ENCODE results near the gene HNRNPH1.

The HNRNPH1 gene

GRCh38 chr5:179585941-179586401, 37.5 kb downstream of the HNRNPH1 start:
- TF ChIP-seq, protein P1, sequence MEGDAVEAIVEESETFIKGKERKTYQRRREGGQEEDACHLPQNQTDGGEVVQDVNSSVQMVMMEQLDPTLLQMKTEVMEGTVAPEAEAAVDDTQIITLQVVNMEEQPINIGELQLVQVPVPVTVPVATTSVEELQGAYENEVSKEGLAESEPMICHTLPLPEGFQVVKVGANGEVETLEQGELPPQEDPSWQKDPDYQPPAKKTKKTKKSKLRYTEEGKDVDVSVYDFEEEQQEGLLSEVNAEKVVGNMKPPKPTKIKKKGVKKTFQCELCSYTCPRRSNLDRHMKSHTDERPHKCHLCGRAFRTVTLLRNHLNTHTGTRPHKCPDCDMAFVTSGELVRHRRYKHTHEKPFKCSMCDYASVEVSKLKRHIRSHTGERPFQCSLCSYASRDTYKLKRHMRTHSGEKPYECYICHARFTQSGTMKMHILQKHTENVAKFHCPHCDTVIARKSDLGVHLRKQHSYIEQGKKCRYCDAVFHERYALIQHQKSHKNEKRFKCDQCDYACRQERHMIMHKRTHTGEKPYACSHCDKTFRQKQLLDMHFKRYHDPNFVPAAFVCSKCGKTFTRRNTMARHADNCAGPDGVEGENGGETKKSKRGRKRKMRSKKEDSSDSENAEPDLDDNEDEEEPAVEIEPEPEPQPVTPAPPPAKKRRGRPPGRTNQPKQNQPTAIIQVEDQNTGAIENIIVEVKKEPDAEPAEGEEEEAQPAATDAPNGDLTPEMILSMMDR (IDR thresholded peaks at IDR 0.05; ENCODE audit: low read depth, low read length, missing control alignments), result no peak
- no peak overlapping the region for H3K4me3 ChIP-seq (replicated peaks; ENCODE audit: low read depth, low read length)
- DNase-seq (ENCODE audit: extremely low read depth, low read depth), result no peak

DNA sequence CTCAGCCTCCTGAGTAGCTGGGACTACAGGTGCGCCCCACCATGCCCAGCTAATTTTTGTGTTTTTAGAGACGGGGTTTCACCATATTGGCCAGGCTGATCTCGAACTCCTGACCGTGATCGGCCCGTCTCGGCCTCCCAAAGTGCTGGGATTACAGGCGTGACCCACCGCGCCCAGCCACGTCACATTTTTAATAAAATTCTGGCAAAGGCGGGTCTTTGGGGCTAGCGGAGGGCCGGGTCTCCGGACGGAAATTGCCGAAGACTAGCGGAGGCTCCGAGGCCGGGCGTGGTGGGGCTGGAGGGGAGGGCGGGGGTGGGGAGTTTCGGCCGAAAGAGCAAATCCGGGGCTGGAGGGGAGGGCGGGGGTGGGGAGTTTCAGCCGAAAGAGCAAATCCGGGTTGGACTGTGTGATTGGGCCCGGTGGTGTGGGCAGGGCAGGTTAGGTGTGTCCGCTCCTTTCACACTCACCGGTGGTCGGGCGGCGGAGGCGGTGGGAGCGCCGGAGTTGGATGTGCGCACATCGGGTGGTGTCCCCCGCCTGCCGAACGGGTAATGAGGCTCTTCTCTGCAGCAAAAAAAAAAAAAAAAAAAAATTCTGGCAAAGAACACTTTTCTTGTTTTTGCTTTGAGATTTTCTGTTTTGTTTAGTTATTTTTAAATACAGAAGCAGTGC, 46.0 kb downstream of the HNRNPH1 start:
- DNase-seq (ENCODE audit: extremely low read depth, low read depth), result no peak
- H3K4me3 ChIP-seq (replicated peaks; ENCODE audit: low read depth, low read length), result no peak overlapping the region
- TF ChIP-seq, protein P1 (IDR thresholded peaks at IDR 0.05; ENCODE audit: low read depth, low read length, missing control alignments), result no peak

DNA sequence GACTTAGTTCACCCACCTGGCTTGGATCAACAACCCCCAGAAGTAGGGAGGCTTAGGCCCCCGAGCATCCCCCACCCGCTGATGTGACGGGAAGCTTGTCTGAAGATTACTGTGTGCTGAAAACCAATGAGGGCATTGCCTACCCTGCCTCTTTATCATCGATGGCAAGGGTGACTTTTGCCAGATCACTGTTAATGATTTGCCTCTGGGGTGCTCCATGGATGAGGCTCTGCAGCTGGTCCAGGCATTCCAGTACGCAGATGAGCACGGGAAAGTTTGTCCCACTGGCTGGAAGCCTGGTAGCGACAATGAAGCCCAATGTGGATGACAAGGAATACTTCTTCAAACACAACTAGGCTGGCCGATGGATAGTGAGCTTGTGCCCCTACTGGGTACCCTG, 51.1 kb downstream of the HNRNPH1 start:
- no peak for DNase-seq (ENCODE audit: extremely low read depth, low read depth)
- no peak overlapping the region for H3K4me3 ChIP-seq (replicated peaks; ENCODE audit: low read depth, low read length)
- TF ChIP-seq, protein P1 (IDR thresholded peaks at IDR 0.05; ENCODE audit: low read depth, low read length, missing control alignments), result no peak

DNA sequence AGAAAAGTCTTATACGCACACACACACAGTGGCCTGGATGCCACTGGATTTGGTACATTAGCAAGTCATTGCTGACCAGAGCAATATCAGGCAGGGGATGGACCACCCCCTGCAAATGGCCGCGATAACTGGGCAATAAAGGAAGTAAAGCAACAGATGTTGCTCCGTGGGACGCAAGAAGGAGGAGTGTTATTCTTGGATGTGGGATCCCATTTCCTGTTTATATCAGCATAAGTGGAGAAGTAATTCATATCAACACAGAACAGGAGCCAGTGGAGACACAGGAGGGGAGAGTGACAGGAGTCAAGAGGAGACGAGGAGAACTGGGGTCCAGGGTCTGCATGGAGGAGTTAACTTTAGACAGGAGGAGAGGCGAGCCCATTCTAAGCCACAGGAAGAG, 54.8 kb downstream of the HNRNPH1 start:
- H3K4me3 ChIP-seq (replicated peaks; ENCODE audit: low read depth, low read length), result no peak overlapping the region
- TF ChIP-seq, protein P1 (IDR thresholded peaks at IDR 0.05; ENCODE audit: low read depth, low read length, missing control alignments), result no peak
- no peak for DNase-seq (ENCODE audit: extremely low read depth, low read depth)

DNA sequence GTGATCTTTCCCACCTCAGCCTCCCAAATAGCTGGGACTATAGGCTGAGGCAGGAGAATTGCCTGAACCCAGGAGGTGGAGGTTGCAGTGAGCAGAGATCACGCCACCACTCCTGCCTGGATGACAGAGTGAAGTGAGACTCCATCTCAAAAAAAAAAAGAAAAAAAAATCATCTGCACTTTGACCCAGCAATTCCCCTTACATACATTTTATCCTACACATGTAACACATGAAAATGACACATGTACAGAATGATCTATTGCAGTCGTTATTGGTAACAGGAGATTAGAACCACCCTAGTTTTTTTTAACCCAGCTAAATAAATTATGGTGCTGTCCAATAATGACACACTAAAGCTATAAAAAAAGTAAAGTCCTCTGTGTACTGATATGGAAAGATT, 58.9 kb downstream of the HNRNPH1 start:
- no peak for DNase-seq (ENCODE audit: extremely low read depth, low read depth)
- TF ChIP-seq, protein P1 (IDR thresholded peaks at IDR 0.05; ENCODE audit: low read depth, low read length, missing control alignments), result no peak
- no peak overlapping the region for H3K4me3 ChIP-seq (replicated peaks; ENCODE audit: low read depth, low read length)

Measured in HFF-Myc (cell line).